VCaP (cell line): ENCODE results near the gene KCNAB2.

Source experiments
- H3K27ac ChIP-seq: fragments of 450-650 bp; 2 replicates; pipeline ENCODE4 v1.5.1; 2017
- CTCF ChIP-seq: fragments of 450-650 bp; conservative IDR thresholded peaks from 2 replicates; pipeline ENCODE4 v1.5.1; 2017; ENCODE audit warnings: mild to moderate bottlenecking, moderate library complexity

KCNAB2 gene

DNA sequence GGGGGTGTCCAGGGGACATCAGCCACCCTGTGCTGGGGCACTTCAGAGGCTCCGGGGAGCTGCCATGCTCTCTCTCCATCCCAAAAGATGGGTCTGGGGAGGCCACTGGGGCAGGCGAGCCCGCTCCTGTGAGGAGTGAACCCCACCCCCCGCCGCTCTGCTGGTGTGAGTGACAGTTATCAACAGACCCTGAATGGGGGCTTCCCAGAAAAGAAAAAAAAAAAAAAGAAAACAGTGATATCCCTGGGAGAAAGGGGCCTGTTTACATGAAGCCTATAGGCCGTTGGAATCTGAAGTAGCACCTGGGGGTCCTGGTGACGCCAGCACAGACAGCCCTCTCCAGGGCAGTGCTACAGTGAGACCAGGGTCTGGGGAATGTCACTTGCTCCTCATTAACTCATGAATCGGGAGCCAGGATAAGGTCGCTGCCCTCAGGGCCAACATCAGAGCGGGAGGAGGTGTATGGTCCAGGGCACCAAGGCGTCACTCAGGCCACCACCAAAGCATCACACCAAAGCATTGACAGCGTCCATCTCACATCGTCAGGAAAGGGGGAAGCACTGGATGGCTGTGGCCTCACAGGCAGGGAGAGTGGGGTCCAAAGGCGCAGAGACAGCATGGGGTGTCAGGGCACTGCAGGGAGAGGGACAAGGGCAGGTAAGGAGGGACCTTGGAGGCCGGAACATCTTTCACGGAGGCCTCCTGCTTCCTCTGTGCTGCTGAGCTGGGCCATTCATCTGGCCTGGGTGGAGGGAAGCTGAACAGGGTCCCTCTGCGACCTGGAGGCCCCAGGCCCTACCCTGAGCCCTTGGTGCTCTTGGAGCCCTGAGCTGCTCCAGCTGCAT lies 45.0 kb upstream of the KCNAB2 start:
- TF ChIP-seq CTCF: no peak
- no peak overlapping the region; the same call in 1 of the 2 replicates for H3K27ac ChIP-seq

- peak overlapping the region; percentile 57 for H3K27ac ChIP-seq
- no peak for TF ChIP-seq CTCF
Observed at GRCh38 chr1:6001992-6002576, 43.6 kb upstream of the KCNAB2 start.

- H3K27ac ChIP-seq: peak overlapping the region; percentile 57; the same call in 1 of the 2 replicates
- no peak for TF ChIP-seq CTCF
Observed at GRCh38 chr1:6002714-6003501, 42.8 kb upstream of the KCNAB2 start.

DNA sequence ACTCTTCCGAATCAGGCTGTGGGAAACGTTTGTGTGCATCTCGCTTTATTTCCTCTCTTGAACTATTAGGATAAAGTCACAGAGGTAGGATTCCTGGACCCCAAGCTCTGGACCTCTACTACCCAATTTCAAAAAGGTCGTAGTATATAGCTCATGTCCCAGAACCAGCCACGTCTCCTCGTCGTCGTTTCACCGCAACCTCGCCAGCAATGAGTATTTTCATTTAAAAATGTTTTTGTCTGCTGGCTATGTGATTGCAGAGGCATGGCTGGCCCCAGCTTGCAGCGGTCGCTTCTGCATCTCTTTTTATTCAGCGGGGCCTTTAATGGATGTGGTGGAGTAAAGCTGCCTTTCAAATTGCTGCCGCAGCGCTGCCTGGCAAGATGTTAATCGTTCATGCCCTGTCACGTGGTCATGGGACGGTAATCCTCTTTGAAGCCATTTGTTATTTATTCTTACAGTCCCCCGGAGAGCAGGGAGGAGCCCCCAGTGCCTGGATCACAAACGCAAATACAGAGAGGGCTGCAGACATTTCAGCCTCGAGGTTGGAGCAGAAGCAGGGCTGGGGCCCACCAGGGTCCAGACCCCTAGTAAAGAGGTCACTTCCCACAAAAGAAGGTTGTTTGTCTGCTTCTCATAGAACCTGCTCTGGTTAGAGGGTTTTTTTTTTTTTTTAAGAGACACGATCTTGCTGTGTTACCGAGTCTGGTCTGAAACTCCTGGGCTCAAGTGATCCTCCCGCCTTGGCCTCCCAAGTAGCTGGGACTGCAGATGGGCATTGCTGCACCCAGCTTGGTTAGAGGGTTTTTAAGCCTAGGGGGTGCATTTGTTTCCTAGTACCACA lies 41.9 kb upstream of the KCNAB2 start:
- TF ChIP-seq CTCF: no peak

GRCh38 chr1:6004412-6005123 lies 41.1 kb upstream of the KCNAB2 start:
- TF ChIP-seq CTCF: no peak
- H3K27ac ChIP-seq: no peak overlapping the region

More for the DNA sequence above, 41.9 kb upstream of the KCNAB2 start:
- no peak overlapping the region for H3K27ac ChIP-seq

- H3K27ac ChIP-seq: no peak overlapping the region
- no peak for TF ChIP-seq CTCF
Observed at GRCh38 chr1:6005276-6005917, 40.3 kb upstream of the KCNAB2 start.
